ENCODE results near the gene CYBB.

DNA sequence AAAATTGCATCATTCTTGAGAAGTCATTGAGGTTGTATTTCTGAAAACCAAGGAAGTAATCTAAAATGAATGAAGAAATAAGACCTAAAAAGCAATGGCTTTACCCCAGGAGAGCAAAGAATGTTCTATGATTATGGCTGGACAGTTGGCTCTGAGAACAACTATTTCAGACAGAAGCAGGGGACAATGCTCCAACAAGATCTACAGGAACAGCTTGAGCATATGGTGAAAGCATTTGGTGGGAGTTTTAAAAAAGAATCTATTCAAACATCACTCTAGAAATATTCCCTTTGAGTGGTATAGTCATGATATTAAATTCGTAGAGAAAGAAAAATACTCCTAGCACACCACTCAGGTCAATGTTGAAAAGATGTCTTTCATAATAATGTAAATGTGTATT, 40.8 kb downstream of the CYBB start:
- TF ChIP-seq, protein P1, sequence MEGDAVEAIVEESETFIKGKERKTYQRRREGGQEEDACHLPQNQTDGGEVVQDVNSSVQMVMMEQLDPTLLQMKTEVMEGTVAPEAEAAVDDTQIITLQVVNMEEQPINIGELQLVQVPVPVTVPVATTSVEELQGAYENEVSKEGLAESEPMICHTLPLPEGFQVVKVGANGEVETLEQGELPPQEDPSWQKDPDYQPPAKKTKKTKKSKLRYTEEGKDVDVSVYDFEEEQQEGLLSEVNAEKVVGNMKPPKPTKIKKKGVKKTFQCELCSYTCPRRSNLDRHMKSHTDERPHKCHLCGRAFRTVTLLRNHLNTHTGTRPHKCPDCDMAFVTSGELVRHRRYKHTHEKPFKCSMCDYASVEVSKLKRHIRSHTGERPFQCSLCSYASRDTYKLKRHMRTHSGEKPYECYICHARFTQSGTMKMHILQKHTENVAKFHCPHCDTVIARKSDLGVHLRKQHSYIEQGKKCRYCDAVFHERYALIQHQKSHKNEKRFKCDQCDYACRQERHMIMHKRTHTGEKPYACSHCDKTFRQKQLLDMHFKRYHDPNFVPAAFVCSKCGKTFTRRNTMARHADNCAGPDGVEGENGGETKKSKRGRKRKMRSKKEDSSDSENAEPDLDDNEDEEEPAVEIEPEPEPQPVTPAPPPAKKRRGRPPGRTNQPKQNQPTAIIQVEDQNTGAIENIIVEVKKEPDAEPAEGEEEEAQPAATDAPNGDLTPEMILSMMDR (IDR thresholded peaks at IDR 0.05; ENCODE audit: low read length) = no peak
- no peak for TF ChIP-seq EZH2 (optimal IDR thresholded peaks at IDR 0.05; ENCODE audit: low read depth, low read length)

All from MM.1S (cell line).